K562 treated with DMSO at 1 percent for 24 hours (cell line): ENCODE measurements around the gene NSUN2. TPM values are rescaled to one million over a fixed set of nuclear protein-coding genes. Genes with fewer than 3 reads are reported as not detected.

Source experiments
- total RNA-seq: library from RNA; unstranded; fragments of 300-600 nt; gene quantifications from 2 replicates; pipeline ENCODE4 v1.2.3, GENCODE V29; 2022; ENCODE audit warnings: low read depth; ENCODE audit not compliant: insufficient read depth

Gene NSUN2
- 44.2 and 48.9 TPM in 2 replicates for total RNA-seq

GRCh38 chr5:6632888-6633468 is at the start of gene NSUN2, which contains the start of gene SRD5A1:
Gene NSUN2 (minus strand): TSS chr5:6633044. CDS start chr5:6632979, 65 bp downstream.
Gene SRD5A1 (plus strand): TSS chr5:6633440. CDS start chr5:6633577, 137 bp downstream.

Other genes starting within 250 kb of the NSUN2 start
- 0.06 TPM in 1 of 2 replicates, not detected in the other for gene UBE2QL1, start 184.2 kb downstream of the NSUN2 start, total RNA-seq
- 29.4 and 33.9 TPM in 2 replicates for gene SRD5A1, start 396 bp upstream of the NSUN2 start, total RNA-seq
- gene TENT4A, start 80.4 kb upstream of the NSUN2 start, total RNA-seq, result 16.0 and 17.1 TPM in 2 replicates